Memory B cell (primary cell): Measurements from ENCODE around the gene ACER1.
"Not testable (repeated sequence)": the region's sequence is repeated elsewhere in the genome, so short reads cannot be mapped to it uniquely, and the experiment has no call there.

Source experiments
- ATAC-seq: fragments of 150-1000 bp; cut with Tn5 transposase; 2 replicates; pipeline ENCODE4 v1.10.0; 2021; ENCODE audit warnings: low read depth, mild to moderate bottlenecking, moderate library complexity
- DNase-seq, 2 donors: peaks; one replicate each; pipeline ENCODE4 v3.0.0; 2022; ENCODE audit warnings: low spot score in 2 of 2
- H3K27ac Mint-ChIP-seq: one replicate; pipeline ENCODE4 v1.8.0; 2022; ENCODE audit warnings: mild to moderate bottlenecking, moderate library complexity, mixed read lengths
- H3K27me3 Mint-ChIP-seq: one replicate; pipeline ENCODE4 v1.8.0; 2022; ENCODE audit warnings: mixed read lengths
- H3K36me3 Mint-ChIP-seq: one replicate; pipeline ENCODE4 v1.8.0; 2022; ENCODE audit warnings: mild to moderate bottlenecking, mixed read lengths
- H3K4me1 Mint-ChIP-seq: one replicate; pipeline ENCODE4 v1.8.0; 2022; ENCODE audit warnings: mixed read lengths
- H3K4me3 Mint-ChIP-seq: one replicate; pipeline ENCODE4 v1.8.0; 2022; ENCODE audit warnings: mild to moderate bottlenecking, moderate library complexity, mixed read lengths
- H3K9me3 Mint-ChIP-seq: one replicate; pipeline ENCODE4 v1.8.0; 2022; ENCODE audit warnings: mixed read lengths

ACER1 gene

GRCh38 chr19:6288737-6289136 is 44.7 kb downstream of the ACER1 start:
- DNase-seq = no peak
- Mint-ChIP-seq H3K4me1 (no peaks in the 10 kb centered on the region), H3K36me3 (peaks cover 4% of the 10 kb centered on the region), H3K9me3 (peaks cover 17% of the 10 kb centered on the region), H3K27ac (no peak overlapping the region), H3K27me3 (no peaks in the 10 kb centered on the region), H3K4me3 (no peak overlapping the region)
- ATAC-seq = no peak

- H3K9me3 Mint-ChIP-seq = peaks cover 15% of the 10 kb centered on the region
- no peak overlapping the region for H3K4me3 Mint-ChIP-seq
- ATAC-seq (no peak), DNase-seq (no peak)
- H3K4me1 Mint-ChIP-seq = no peaks in the 10 kb centered on the region
- peaks cover 4% of the 10 kb centered on the region for H3K36me3 Mint-ChIP-seq
- H3K27ac Mint-ChIP-seq = no peak overlapping the region
- H3K27me3 Mint-ChIP-seq = no peaks in the 10 kb centered on the region
Measured at GRCh38 chr19:6287269-6287885, 46.0 kb downstream of the ACER1 start.

GRCh38 chr19:6286676-6287075 is 46.7 kb downstream of the ACER1 start:
- Mint-ChIP-seq H3K4me3 (no peak overlapping the region), H3K27me3 (no peaks in the 10 kb centered on the region), H3K4me1 (no peaks in the 10 kb centered on the region), H3K27ac (no peak overlapping the region), H3K9me3 (peaks cover 12% of the 10 kb centered on the region), H3K36me3 (peaks cover 4% of the 10 kb centered on the region)
- ATAC-seq = no peak
- DNase-seq = no peak

GRCh38 chr19:6282393-6282792 is 51.0 kb downstream of the ACER1 start:
- not testable (repeated sequence) for H3K27me3 Mint-ChIP-seq, H3K36me3 Mint-ChIP-seq, DNase-seq, H3K4me3 Mint-ChIP-seq, H3K9me3 Mint-ChIP-seq, ATAC-seq, H3K27ac Mint-ChIP-seq
- peaks cover 18% of the 10 kb centered on the region for H3K4me1 Mint-ChIP-seq

GRCh38 chr19:6279931-6280591 is 53.4 kb downstream of the ACER1 start, which contains the start of gene MLLT1:
Gene MLLT1, minus strand, starts transcription at chr19:6279975. Its CDS starts 191 bp downstream, at chr19:6279784.
- DNase-seq = peak; percentile 90 to 91
- Mint-ChIP-seq H3K9me3 (no peaks in the 10 kb centered on the region), H3K36me3 (peaks cover 2% of the 10 kb centered on the region), H3K4me1 (peaks cover 32% of the 10 kb centered on the region), H3K27me3 (no peaks in the 10 kb centered on the region), H3K4me3 (peak within 1 kb of the TSS; percentile 90), H3K27ac (peak within 1 kb of the TSS; percentile 88)
- ATAC-seq = peak; percentile 92

- no peaks in the 10 kb centered on the region for H3K9me3 Mint-ChIP-seq
- H3K4me1 Mint-ChIP-seq = peaks cover 32% of the 10 kb centered on the region
- H3K4me3 Mint-ChIP-seq = peak overlapping the region; percentile 60
- no peaks in the 10 kb centered on the region for H3K27me3 Mint-ChIP-seq
- no peak overlapping the region for H3K27ac Mint-ChIP-seq
- peaks cover 2% of the 10 kb centered on the region for H3K36me3 Mint-ChIP-seq
- no peak for DNase-seq
- ATAC-seq = peak; percentile 40
Measured at GRCh38 chr19:6279620-6279930, 53.8 kb downstream of the ACER1 start.

GRCh38 chr19:6278740-6279619 is 54.4 kb downstream of the ACER1 start:
- Mint-ChIP-seq H3K27ac (peak overlapping the region; percentile 88), H3K27me3 (no peaks in the 10 kb centered on the region), H3K9me3 (no peaks in the 10 kb centered on the region), H3K36me3 (peaks cover 2% of the 10 kb centered on the region), H3K4me1 (peaks cover 32% of the 10 kb centered on the region), H3K4me3 (peak overlapping the region; percentile 90)
- ATAC-seq (no peak), DNase-seq (peak; percentile 17 to 33)

- Mint-ChIP-seq H3K4me3 (peak overlapping the region; percentile 90), H3K27ac (peak overlapping the region; percentile 88), H3K4me1 (peaks cover 32% of the 10 kb centered on the region), H3K36me3 (peaks cover 2% of the 10 kb centered on the region), H3K9me3 (no peaks in the 10 kb centered on the region), H3K27me3 (no peaks in the 10 kb centered on the region)
- no peak for ATAC-seq
- DNase-seq = no peak
Measured at GRCh38 chr19:6278051-6278450, 55.4 kb downstream of the ACER1 start.

- H3K9me3 Mint-ChIP-seq = no peaks in the 10 kb centered on the region
- no peak overlapping the region for H3K27ac Mint-ChIP-seq
- H3K4me1 Mint-ChIP-seq = peaks cover 41% of the 10 kb centered on the region
- ATAC-seq (no peak), DNase-seq (no peak)
- peaks cover 2% of the 10 kb centered on the region for H3K36me3 Mint-ChIP-seq
- no peaks in the 10 kb centered on the region for H3K27me3 Mint-ChIP-seq
- H3K4me3 Mint-ChIP-seq = no peak overlapping the region
Measured at GRCh38 chr19:6276447-6276846, 57.0 kb downstream of the ACER1 start.

GRCh38 chr19:6275170-6275744 is 58.2 kb downstream of the ACER1 start:
- Mint-ChIP-seq H3K27me3 (no peaks in the 10 kb centered on the region), H3K4me1 (peaks cover 45% of the 10 kb centered on the region), H3K27ac (no peak overlapping the region), H3K4me3 (no peak overlapping the region), H3K36me3 (peaks cover 9% of the 10 kb centered on the region), H3K9me3 (no peaks in the 10 kb centered on the region)
- ATAC-seq = no peak
- no peak for DNase-seq

- ATAC-seq (no peak), DNase-seq (no peak)
- Mint-ChIP-seq H3K4me1 (peaks cover 45% of the 10 kb centered on the region), H3K27ac (no peak overlapping the region), H3K27me3 (no peaks in the 10 kb centered on the region), H3K4me3 (no peak overlapping the region), H3K9me3 (no peaks in the 10 kb centered on the region), H3K36me3 (peaks cover 14% of the 10 kb centered on the region)
Measured at GRCh38 chr19:6274756-6275155, 58.7 kb downstream of the ACER1 start.

GRCh38 chr19:6273701-6274601 is 59.5 kb downstream of the ACER1 start:
- no peaks in the 10 kb centered on the region for H3K9me3 Mint-ChIP-seq
- peaks cover 43% of the 10 kb centered on the region for H3K4me1 Mint-ChIP-seq
- no peak overlapping the region for H3K4me3 Mint-ChIP-seq
- no peaks in the 10 kb centered on the region for H3K27me3 Mint-ChIP-seq
- H3K27ac Mint-ChIP-seq = no peak overlapping the region
- DNase-seq (no peak), ATAC-seq (no peak)
- peaks cover 16% of the 10 kb centered on the region for H3K36me3 Mint-ChIP-seq

- Mint-ChIP-seq H3K4me3 (no peak overlapping the region), H3K9me3 (no peaks in the 10 kb centered on the region), H3K4me1 (peaks cover 34% of the 10 kb centered on the region)
Measured at GRCh38 chr19:6272913-6273600, 60.4 kb downstream of the ACER1 start.

More at GRCh38 chr19:6272913-6273600, 60.4 kb downstream of the ACER1 start:
- Mint-ChIP-seq H3K27me3 (no peaks in the 10 kb centered on the region), H3K27ac (no peak overlapping the region), H3K36me3 (peaks cover 20% of the 10 kb centered on the region)
- DNase-seq (no peak), ATAC-seq (no peak)
